Cardiac muscle cell (in vitro differentiated cells and primary cell): ENCODE results near the gene GHR. TPM values are rescaled to one million over a fixed set of nuclear protein-coding genes. Genes with fewer than 3 reads are reported as not detected.

Experiments used
- DNase-seq, 2 donors: peaks; one replicate each; pipeline versions ENCODE4 v3.0.0 to v3.0.0-alpha.2; 2010 to 2017; ENCODE audit warnings: low read depth in 1 of 2, low spot score in 1 of 2
- H3K27ac ChIP-seq: fragments of 200-600 bp; sonication (generic); 2 replicates; pipeline ENCODE4 v1.5.1; 2016
- H3K27me3 ChIP-seq: fragments of 200-600 bp; sonication (generic); 2 replicates; pipeline ENCODE4 v1.6.0; 2016; ENCODE audit warnings: control low read depth
- H3K36me3 ChIP-seq: fragments of 200-600 bp; sonication (generic); 2 replicates; pipeline ENCODE4 v1.5.1; 2016; ENCODE audit warnings: control low read depth
- H3K4me1 ChIP-seq: fragments of 200-600 bp; sonication (generic); 2 replicates; pipeline ENCODE4 v1.8.1; 2017; ENCODE audit warnings: low read depth, mild to moderate bottlenecking, mixed run types
- H3K4me3 ChIP-seq: fragments of 200-600 bp; sonication (generic); 2 replicates; pipeline ENCODE4 v1.5.1; 2016; ENCODE audit warnings: mild to moderate bottlenecking
- H3K9me3 ChIP-seq: fragments of 200-600 bp; sonication (generic); 2 replicates; pipeline ENCODE4 v1.5.1; 2017; ENCODE audit warnings: low read depth, mild to moderate bottlenecking, control low read depth
- polyA plus RNA-seq: library from polyadenylated mRNA; unstranded; fragments of >200 nt; fragmentation: Nextera tagmentation; extraction: Ambion mirVana; gene quantifications from 2 replicates; pipeline ENCODE4 v1.2.1, GENCODE V29; 2016
- total RNA-seq: library from RNA; depleted of rRNA; stranded (reverse); fragments of >200 nt; gene quantifications from 2 replicates; pipeline ENCODE4 v1.2.3, GENCODE V29; 2016
- TF ChIP-seq, protein P1 (sequence below): IDR thresholded peaks from 2 replicates; pipeline ENCODE4 v1.5.1; 2012; ENCODE audit warnings: low read depth, mild to moderate bottlenecking, low read length

GHR gene
- total and polyA plus RNA-seq, 2 experiments from 2014 or later: 2.9 to 3.9 TPM

- Histone ChIP-seq H3K36me3 (no peaks in the 10 kb centered on the region), H3K27ac (no peak overlapping the region), H3K27me3 (no peaks in the 10 kb centered on the region), H3K4me3 (no peak overlapping the region), H3K9me3 (no peaks in the 10 kb centered on the region), H3K4me1 (peaks cover 6% of the 10 kb centered on the region)
- no peak for DNase-seq
- TF ChIP-seq, protein P1, sequence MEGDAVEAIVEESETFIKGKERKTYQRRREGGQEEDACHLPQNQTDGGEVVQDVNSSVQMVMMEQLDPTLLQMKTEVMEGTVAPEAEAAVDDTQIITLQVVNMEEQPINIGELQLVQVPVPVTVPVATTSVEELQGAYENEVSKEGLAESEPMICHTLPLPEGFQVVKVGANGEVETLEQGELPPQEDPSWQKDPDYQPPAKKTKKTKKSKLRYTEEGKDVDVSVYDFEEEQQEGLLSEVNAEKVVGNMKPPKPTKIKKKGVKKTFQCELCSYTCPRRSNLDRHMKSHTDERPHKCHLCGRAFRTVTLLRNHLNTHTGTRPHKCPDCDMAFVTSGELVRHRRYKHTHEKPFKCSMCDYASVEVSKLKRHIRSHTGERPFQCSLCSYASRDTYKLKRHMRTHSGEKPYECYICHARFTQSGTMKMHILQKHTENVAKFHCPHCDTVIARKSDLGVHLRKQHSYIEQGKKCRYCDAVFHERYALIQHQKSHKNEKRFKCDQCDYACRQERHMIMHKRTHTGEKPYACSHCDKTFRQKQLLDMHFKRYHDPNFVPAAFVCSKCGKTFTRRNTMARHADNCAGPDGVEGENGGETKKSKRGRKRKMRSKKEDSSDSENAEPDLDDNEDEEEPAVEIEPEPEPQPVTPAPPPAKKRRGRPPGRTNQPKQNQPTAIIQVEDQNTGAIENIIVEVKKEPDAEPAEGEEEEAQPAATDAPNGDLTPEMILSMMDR: no peak
Observed at GRCh38 chr5:42520957-42521356, 97.7 kb downstream of the GHR start.

DNA sequence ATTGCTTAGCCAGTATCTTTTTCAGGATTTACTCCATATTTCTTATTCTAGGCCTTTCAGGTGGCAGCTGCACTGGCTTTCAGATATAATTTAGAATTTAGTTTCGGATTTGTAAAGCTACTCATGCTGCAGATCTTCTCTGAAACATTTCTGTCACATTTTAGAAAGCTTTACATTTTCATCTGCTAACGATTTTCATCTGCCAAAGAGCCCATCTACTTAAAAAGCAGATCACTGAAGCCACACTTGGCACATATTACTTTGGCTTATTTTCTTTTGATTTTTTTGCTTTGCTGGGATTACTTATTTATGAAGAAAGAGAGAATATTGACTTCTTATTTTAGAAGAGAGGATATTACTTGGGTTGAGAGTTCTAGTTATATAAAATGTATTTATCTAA, 98.2 kb downstream of the GHR start:
- peaks cover 6% of the 10 kb centered on the region for H3K4me1 ChIP-seq
- no peaks in the 10 kb centered on the region for H3K36me3 ChIP-seq
- H3K27ac ChIP-seq: no peak overlapping the region
- H3K27me3 ChIP-seq: no peaks in the 10 kb centered on the region
- TF ChIP-seq, protein P1: no peak
- H3K4me3 ChIP-seq: no peak overlapping the region
- no peaks in the 10 kb centered on the region for H3K9me3 ChIP-seq
- no peak for DNase-seq

- Histone ChIP-seq H3K4me3 (no peak overlapping the region), H3K27ac (no peak overlapping the region), H3K36me3 (no peaks in the 10 kb centered on the region), H3K27me3 (no peaks in the 10 kb centered on the region), H3K4me1 (peaks cover 6% of the 10 kb centered on the region), H3K9me3 (no peaks in the 10 kb centered on the region)
- no peak for DNase-seq
- TF ChIP-seq, protein P1: no peak
Observed at GRCh38 chr5:42522783-42523182, 99.5 kb downstream of the GHR start.

DNA sequence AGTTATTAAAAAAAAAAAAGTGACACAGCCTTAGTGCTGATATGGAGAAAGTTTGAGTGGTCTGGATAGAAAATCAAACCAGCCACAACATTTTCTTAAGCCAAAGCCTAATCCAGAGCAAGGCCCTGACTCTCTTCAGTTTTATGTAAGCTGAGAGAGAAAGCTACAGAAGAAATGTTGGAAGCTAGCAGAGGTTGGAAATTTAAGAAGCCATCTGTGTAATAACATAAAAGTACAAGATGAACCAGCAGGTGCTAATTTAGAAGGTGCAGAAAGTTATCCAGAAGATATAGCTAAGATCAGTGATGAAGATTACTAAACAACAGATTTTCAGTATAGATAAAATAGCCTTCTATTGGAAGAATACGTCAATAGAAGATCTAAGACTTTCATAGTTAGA, 102.9 kb downstream of the GHR start:
- TF ChIP-seq, protein P1: no peak
- Histone ChIP-seq H3K27me3 (no peaks in the 10 kb centered on the region), H3K4me1 (no peaks in the 10 kb centered on the region)

DNA sequence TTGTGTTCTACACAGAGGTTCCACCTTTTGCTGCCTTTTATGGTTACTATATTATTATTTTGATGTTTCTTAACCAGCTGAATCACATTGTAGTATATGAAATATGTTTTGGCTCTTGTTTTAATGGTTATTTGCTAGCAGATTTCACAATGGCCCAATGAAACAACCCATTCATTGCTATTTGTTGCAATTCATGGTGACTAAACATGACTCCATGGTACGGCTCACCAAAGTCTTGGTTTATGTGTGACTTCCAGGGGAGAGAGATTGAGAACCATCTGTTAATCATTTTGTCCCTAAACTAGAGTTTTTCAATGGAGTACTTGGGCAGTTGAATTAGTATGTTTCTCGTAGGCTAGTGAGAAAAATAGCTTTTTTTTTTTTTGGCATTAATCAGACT, 108.4 kb downstream of the GHR start:
- Histone ChIP-seq H3K27ac (no peak overlapping the region), H3K4me3 (no peak overlapping the region), H3K4me1 (no peaks in the 10 kb centered on the region), H3K9me3 (no peaks in the 10 kb centered on the region), H3K36me3 (no peaks in the 10 kb centered on the region), H3K27me3 (no peaks in the 10 kb centered on the region)
- TF ChIP-seq, protein P1: no peak
- DNase-seq: no peak

More for the DNA sequence above, 102.9 kb downstream of the GHR start:
- Histone ChIP-seq H3K36me3 (no peaks in the 10 kb centered on the region), H3K27ac (no peak overlapping the region), H3K9me3 (no peaks in the 10 kb centered on the region), H3K4me3 (no peak overlapping the region)
- DNase-seq: no peak

DNA sequence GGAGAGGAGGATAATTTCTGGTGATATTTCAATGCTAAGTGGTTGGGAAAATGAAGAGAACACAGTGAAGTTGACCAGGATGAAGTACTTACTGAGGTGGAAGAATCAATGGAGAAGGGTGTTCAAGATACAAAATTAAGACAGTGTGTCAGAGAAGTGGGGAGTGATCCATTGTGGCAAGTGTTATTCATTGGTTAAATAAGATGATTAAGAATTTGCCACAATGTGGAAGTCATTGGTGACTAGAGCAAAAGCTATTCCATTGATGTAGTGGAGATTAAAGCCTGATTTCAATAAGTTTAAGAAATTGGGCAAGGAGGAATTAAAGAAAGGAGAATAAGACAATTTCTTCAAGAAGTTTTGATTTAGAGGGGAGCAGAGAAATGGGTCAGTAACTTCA, 118.9 kb downstream of the GHR start:
- Histone ChIP-seq H3K36me3 (no peaks in the 10 kb centered on the region), H3K4me1 (peaks cover 4% of the 10 kb centered on the region), H3K9me3 (no peaks in the 10 kb centered on the region), H3K4me3 (no peak overlapping the region), H3K27ac (no peak overlapping the region), H3K27me3 (no peaks in the 10 kb centered on the region)
- DNase-seq: no peak
- TF ChIP-seq, protein P1: no peak
